SK-N-SH (cell line): Measurements from ENCODE around the gene ARHGEF1. TPM values are rescaled to one million over a fixed set of nuclear protein-coding genes. Genes with fewer than 3 reads are reported as not detected.

Experiments used
- CTCF ChIA-PET: fragments of 300-600, 350-600 bp; formaldehyde crosslinking; extraction: SDS; loops from one replicate; lab custom pipeline; 2021; lab: Yijun Ruan, JAX
- POLR2A ChIA-PET: fragments of 350-600 bp; sonication (Branson Sonifier 250); formaldehyde crosslinking; extraction: SDS; loops from one replicate; lab custom pipeline; 2020; ENCODE audit warnings: antibody characterized with exemption, inconsistent platforms; lab: Yijun Ruan, JAX
- DNase-seq: peaks from one replicate; pipeline ENCODE4 v3.0.0; 2012
- H2AFZ ChIP-seq: fragments of 200-600 bp; sonication (generic); 2 replicates; pipeline ENCODE4 v1.8.1; 2016; ENCODE audit warnings: antibody characterized with exemption, mild to moderate bottlenecking, low read depth
- H3F3A ChIP-seq: fragments of 200-600 bp; sonication (generic); replicated peaks from 2 replicates; pipeline ENCODE3; 2016; ENCODE audit warnings: antibody characterized with exemption, mild to moderate bottlenecking; ENCODE audit not compliant: insufficient read depth
- H3K27ac ChIP-seq, 2 experiments: fragments of 200-500 bp in 1 of 2; fragments of 200-600 bp in 1 of 2; sonication (Bioruptor generic) in 1 of 2; sonication (generic), shearing (Covaris generic) in 1 of 2; 2 replicates each; pipeline versions ENCODE4 v1.5.1 to v1.6.1; 2014 to 2016; ENCODE audit warnings: low read depth in 2 of 2, inconsistent platforms in 1 of 2, low read length in 1 of 2, mild to moderate bottlenecking in 1 of 2, mixed read lengths in 1 of 2
- H3K27me3 ChIP-seq: fragments of 200-600 bp; sonication (generic), shearing (Covaris generic); 2 replicates; pipeline ENCODE4 v1.6.1; 2016; ENCODE audit warnings: mixed run types; ENCODE audit not compliant: insufficient read depth
- H3K36me3 ChIP-seq, 2 experiments: fragments of 200-500 bp in 1 of 2; fragments of 200-600 bp in 1 of 2; sonication (Bioruptor generic) in 1 of 2; sonication (generic) in 1 of 2; replicated peaks in 1 of 2; 2 replicates each; pipeline versions ENCODE3 to v1.5.1; 2014 to 2016; ENCODE audit warnings: low read length in 1 of 2, mild to moderate bottlenecking in 1 of 2; ENCODE audit not compliant: insufficient read depth in 2 of 2, control insufficient read depth in 1 of 2
- H3K4me1 ChIP-seq, 2 experiments: fragments of 200-500 bp in 1 of 2; fragments of 200-600 bp in 1 of 2; sonication (Bioruptor generic) in 1 of 2; sonication (generic), shearing (Covaris generic) in 1 of 2; 2 replicates each; pipeline versions ENCODE4 v1.5.1 to v1.6.1; 2014 to 2016; ENCODE audit warnings: low read depth in 1 of 2, low read length in 1 of 2, mixed run types in 1 of 2; ENCODE audit not compliant: insufficient read depth in 2 of 2, control insufficient read depth in 1 of 2
- H3K4me2 ChIP-seq: fragments of 200-600 bp; sonication (generic), shearing (Covaris generic); 2 replicates; pipeline ENCODE4 v1.6.1; 2017; ENCODE audit warnings: mixed run types
- H3K4me3 ChIP-seq, 2 experiments: fragments of 200-500 bp in 1 of 2; fragments of 200-600 bp in 1 of 2; sonication (Bioruptor generic) in 1 of 2; sonication (generic), shearing (Covaris generic) in 1 of 2; 2 replicates each; pipeline versions ENCODE4 v1.5.1 to v1.8.1; 2014 to 2016; ENCODE audit warnings: low read depth in 2 of 2, inconsistent platforms in 1 of 2, low read length in 1 of 2, mild to moderate bottlenecking in 1 of 2, mixed read lengths in 1 of 2, moderate library complexity in 1 of 2
- H3K79me2 ChIP-seq: fragments of 200-600 bp; sonication (generic); 2 replicates; pipeline ENCODE4 v1.8.1; 2017; ENCODE audit warnings: mild to moderate bottlenecking; ENCODE audit not compliant: insufficient read depth
- H3K9ac ChIP-seq: fragments of 200-600 bp; sonication (generic); 2 replicates; pipeline ENCODE4 v1.6.1; 2017; ENCODE audit warnings: mixed run types
- H3K9me2 ChIP-seq: fragments of 200-600 bp; sonication (generic); 2 replicates; pipeline ENCODE4 v1.6.1; 2017; ENCODE audit warnings: mixed run types
- H3K9me3 ChIP-seq: fragments of 200-600 bp; sonication (generic); 2 replicates; pipeline ENCODE4 v1.6.1; 2017; ENCODE audit warnings: mixed run types, mild to moderate bottlenecking, moderate library complexity
- H4K20me1 ChIP-seq: fragments of 200-600 bp; sonication (generic); 2 replicates; pipeline ENCODE4 v1.6.1; 2017; ENCODE audit warnings: mild to moderate bottlenecking, mixed run types; ENCODE audit not compliant: insufficient read depth
- FOXJ3 ChIP-seq: sonication (generic); formaldehyde crosslinking; IDR thresholded peaks from 2 replicates; pipeline ENCODE4 v1.5.1; 2020; ENCODE audit warnings: mild to moderate bottlenecking, missing genetic modification reagents
- FOXM1 ChIP-seq: IDR thresholded peaks from 2 replicates; pipeline ENCODE4 v1.4.0; 2012; ENCODE audit warnings: low read depth, mild to moderate bottlenecking
- GABPA ChIP-seq: IDR thresholded peaks from 2 replicates; pipeline ENCODE4 v1.4.0; 2012; ENCODE audit warnings: low read depth, mild to moderate bottlenecking
- MXI1 ChIP-seq: IDR thresholded peaks from 2 replicates; pipeline ENCODE4 v1.6.1; 2012; ENCODE audit warnings: mild to moderate bottlenecking, low read depth, low read length, improper control_type of control experiment
- NFIC ChIP-seq: IDR thresholded peaks from 2 replicates; pipeline ENCODE4 v1.4.0; 2012; ENCODE audit warnings: borderline replicate concordance
- POLR2AphosphoS5 ChIP-seq: IDR thresholded peaks from 2 replicates; pipeline ENCODE4 v1.6.1; 2012; ENCODE audit warnings: low read depth, low read length
- RFX5 ChIP-seq: IDR thresholded peaks from 2 replicates; pipeline ENCODE4 v1.6.1; 2012; ENCODE audit warnings: mild to moderate bottlenecking, improper control_type of control experiment, low read length
- RXRA ChIP-seq: IDR thresholded peaks from 2 replicates; pipeline ENCODE4 v1.4.0; 2012; ENCODE audit warnings: low read depth, mild to moderate bottlenecking, borderline replicate concordance
- SIN3A ChIP-seq: IDR thresholded peaks from 2 replicates; pipeline ENCODE4 v1.6.1; 2012; ENCODE audit warnings: low read depth, mild to moderate bottlenecking, low read length, moderate library complexity, borderline replicate concordance
- SMC3 ChIP-seq: IDR thresholded peaks from 2 replicates; pipeline ENCODE4 v1.6.1; 2012; ENCODE audit warnings: low read depth, low read length, improper control_type of control experiment
- YY1 ChIP-seq: IDR thresholded peaks from 2 replicates; pipeline ENCODE4 v1.4.0; 2012; ENCODE audit warnings: low read depth, mild to moderate bottlenecking
- WGBS: methylation state at CpG from one replicate; pipeline ENCODE4 v1.1.6; 2017; ENCODE audit warnings: low lambda C conversion rate; 5-methylcytosine and 5-hydroxymethylcytosine counted together
- polyA plus RNA-seq, 3 experiments: library from polyadenylated mRNA; depleted of rRNA; stranded (reverse); fragments of >200 nt; gene quantifications; 2 replicates each; pipeline ENCODE4 v1.2.3, GENCODE V29; 2012
- TF ChIP-seq, protein P1 (sequence below): IDR thresholded peaks from 2 replicates; pipeline ENCODE4 v1.6.1; 2012; ENCODE audit warnings: mild to moderate bottlenecking, low read depth, low read length, moderate library complexity
- TF ChIP-seq, protein P2 (sequence below): fragments of 200-600 bp; sonication (generic); IDR thresholded peaks from 2 replicates; pipeline ENCODE4 v1.6.1; 2017; ENCODE audit warnings: antibody characterized with exemption, mild to moderate bottlenecking, moderate library complexity
- TF ChIP-seq, protein P3 (sequence below): fragments of 150-350 bp; IDR thresholded peaks from 2 replicates; pipeline ENCODE4 v1.6.1; 2016; ENCODE audit warnings: mild to moderate bottlenecking, low read depth, low read length
- TF ChIP-seq, protein P4 (sequence below): IDR thresholded peaks from 2 replicates; pipeline ENCODE4 v1.4.0; 2012; ENCODE audit warnings: low read depth, borderline replicate concordance
- TF ChIP-seq, protein P5 (sequence below): IDR thresholded peaks from 2 replicates; pipeline ENCODE4 v1.4.0; 2012; ENCODE audit warnings: low read depth, borderline replicate concordance
- TF ChIP-seq, protein P6 (sequence below): IDR thresholded peaks from 2 replicates; pipeline ENCODE4; 2012

ARHGEF1 gene
- polyA plus RNA-seq, 1 of the 3 experiments (the other 2 are of a cell fraction): 102 TPM

DNA sequence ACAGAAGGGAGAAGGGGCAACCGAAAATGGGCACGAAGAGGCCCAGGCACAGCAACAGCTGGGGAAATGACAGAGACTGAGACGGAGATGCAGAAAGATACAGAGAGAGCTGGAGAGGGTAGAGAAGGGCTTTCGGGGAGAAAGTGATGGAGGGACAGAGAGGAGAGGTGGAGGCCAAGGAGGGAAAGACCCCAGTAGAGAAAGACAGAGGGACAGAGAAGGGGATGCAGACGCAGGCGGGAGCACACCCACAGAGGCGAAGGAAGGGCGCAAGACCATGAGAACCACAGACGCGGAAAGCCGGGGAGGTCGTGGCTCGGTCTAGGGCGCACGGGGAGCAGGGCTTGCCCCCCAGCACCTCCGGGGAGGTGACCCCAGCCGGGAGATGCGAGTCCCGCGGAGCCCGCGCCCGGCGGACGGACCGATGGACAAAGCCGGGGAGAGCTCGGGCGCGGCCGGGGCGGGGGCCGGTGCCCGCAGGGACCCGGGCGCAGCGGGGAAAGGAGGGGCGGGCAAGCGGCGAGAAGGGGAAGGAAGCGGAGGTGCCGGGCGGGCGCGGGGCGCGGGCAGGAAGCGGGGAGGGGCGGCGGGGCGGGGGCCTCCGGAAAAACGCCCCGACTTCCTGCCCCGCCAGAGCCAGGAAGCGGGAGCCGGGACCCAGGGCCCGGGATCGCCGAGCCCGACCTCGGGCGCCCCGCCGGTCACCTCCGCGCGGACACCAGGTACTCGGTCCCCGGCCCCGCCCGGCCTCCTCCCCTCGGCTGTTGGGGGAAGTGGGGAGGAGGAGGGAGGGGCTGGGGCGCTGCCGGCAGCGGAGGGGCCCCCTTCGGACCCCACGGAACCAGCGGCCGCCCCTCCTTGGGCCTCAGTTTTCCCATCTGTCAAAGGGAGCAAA, at the start of gene ARHGEF1 (continued):
- no peak for TF ChIP-seq RFX5
- no peak for TF ChIP-seq SMC3

DNA sequence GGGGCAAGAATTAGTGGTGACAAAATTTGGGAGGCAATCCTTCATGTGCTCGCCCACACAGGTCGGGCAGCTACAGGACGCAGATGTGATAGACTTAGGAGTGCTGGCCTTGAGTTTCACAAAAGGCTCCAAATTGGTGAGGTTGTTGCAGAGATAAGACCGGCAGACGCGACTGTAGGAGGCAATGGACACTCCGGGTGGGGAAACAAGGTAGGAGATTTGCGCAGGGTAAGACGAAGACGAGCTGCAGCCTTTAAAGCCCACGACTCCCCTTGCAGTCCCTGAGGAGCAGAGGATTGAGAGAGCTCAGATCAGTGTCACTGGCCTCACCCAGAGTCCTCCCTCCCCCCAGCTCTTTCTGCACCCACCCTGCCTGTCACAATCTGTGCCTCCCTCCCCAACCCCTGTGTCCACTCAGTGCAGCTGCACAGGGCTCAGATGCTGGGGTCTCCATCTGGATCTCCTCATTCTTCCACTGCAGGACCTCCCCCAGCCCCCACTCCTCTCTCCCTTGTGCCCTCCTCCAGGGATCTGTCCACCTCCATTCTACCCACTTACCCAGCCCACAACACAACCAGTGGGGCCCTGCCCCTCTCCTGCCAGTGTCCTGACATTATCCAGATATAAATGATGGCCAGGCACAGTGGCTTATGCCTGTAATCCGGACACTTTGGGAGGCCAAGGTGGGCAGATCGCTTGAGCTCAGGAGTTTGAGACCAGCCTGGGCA, 44.8 kb upstream of the ARHGEF1 start:
- no peak overlapping the region for H3K4me2 ChIP-seq
- no peaks in the 10 kb centered on the region for H3K79me2 ChIP-seq
- H3K27me3 ChIP-seq: peaks cover 41% of the 10 kb centered on the region
- H3K9me3 ChIP-seq: no peaks in the 10 kb centered on the region
- no peaks in the 10 kb centered on the region for H4K20me1 ChIP-seq
- no peaks in the 10 kb centered on the region for H3K4me1 ChIP-seq
- H3F3A ChIP-seq: no peaks in the 10 kb centered on the region
- no peak overlapping the region for H2AFZ ChIP-seq
- no peak overlapping the region for H3K27ac ChIP-seq
- WGBS: 9% methylated on average over 13 of the region's 13 CpGs
- no peaks in the 10 kb centered on the region for H3K9me2 ChIP-seq
- CTCF ChIA-PET: interaction anchor here (0.9 to 4.8 kb wide), 4 partner anchors 13 to 45 kb away, joined by 6 to 48 read pairs (median 21); partner anchors contain the start of gene RPS19
- POLR2A ChIA-PET: no interaction called here
- TF ChIP-seq, protein P1, sequence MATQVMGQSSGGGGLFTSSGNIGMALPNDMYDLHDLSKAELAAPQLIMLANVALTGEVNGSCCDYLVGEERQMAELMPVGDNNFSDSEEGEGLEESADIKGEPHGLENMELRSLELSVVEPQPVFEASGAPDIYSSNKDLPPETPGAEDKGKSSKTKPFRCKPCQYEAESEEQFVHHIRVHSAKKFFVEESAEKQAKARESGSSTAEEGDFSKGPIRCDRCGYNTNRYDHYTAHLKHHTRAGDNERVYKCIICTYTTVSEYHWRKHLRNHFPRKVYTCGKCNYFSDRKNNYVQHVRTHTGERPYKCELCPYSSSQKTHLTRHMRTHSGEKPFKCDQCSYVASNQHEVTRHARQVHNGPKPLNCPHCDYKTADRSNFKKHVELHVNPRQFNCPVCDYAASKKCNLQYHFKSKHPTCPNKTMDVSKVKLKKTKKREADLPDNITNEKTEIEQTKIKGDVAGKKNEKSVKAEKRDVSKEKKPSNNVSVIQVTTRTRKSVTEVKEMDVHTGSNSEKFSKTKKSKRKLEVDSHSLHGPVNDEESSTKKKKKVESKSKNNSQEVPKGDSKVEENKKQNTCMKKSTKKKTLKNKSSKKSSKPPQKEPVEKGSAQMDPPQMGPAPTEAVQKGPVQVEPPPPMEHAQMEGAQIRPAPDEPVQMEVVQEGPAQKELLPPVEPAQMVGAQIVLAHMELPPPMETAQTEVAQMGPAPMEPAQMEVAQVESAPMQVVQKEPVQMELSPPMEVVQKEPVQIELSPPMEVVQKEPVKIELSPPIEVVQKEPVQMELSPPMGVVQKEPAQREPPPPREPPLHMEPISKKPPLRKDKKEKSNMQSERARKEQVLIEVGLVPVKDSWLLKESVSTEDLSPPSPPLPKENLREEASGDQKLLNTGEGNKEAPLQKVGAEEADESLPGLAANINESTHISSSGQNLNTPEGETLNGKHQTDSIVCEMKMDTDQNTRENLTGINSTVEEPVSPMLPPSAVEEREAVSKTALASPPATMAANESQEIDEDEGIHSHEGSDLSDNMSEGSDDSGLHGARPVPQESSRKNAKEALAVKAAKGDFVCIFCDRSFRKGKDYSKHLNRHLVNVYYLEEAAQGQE: no peak
- TF ChIP-seq NFIC: no peak
- TF ChIP-seq YY1: no peak
- TF ChIP-seq POLR2AphosphoS5: no peak
- TF ChIP-seq RXRA: no peak
- TF ChIP-seq, protein P2, sequence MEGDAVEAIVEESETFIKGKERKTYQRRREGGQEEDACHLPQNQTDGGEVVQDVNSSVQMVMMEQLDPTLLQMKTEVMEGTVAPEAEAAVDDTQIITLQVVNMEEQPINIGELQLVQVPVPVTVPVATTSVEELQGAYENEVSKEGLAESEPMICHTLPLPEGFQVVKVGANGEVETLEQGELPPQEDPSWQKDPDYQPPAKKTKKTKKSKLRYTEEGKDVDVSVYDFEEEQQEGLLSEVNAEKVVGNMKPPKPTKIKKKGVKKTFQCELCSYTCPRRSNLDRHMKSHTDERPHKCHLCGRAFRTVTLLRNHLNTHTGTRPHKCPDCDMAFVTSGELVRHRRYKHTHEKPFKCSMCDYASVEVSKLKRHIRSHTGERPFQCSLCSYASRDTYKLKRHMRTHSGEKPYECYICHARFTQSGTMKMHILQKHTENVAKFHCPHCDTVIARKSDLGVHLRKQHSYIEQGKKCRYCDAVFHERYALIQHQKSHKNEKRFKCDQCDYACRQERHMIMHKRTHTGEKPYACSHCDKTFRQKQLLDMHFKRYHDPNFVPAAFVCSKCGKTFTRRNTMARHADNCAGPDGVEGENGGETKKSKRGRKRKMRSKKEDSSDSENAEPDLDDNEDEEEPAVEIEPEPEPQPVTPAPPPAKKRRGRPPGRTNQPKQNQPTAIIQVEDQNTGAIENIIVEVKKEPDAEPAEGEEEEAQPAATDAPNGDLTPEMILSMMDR: no peak
- TF ChIP-seq MXI1: no peak
- no peak for TF ChIP-seq SIN3A
- TF ChIP-seq, protein P3, sequence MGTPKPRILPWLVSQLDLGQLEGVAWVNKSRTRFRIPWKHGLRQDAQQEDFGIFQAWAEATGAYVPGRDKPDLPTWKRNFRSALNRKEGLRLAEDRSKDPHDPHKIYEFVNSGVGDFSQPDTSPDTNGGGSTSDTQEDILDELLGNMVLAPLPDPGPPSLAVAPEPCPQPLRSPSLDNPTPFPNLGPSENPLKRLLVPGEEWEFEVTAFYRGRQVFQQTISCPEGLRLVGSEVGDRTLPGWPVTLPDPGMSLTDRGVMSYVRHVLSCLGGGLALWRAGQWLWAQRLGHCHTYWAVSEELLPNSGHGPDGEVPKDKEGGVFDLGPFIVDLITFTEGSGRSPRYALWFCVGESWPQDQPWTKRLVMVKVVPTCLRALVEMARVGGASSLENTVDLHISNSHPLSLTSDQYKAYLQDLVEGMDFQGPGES: no peak
- TF ChIP-seq, protein P4, sequence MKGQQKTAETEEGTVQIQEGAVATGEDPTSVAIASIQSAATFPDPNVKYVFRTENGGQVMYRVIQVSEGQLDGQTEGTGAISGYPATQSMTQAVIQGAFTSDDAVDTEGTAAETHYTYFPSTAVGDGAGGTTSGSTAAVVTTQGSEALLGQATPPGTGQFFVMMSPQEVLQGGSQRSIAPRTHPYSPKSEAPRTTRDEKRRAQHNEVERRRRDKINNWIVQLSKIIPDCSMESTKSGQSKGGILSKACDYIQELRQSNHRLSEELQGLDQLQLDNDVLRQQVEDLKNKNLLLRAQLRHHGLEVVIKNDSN: no peak
- no peak for TF ChIP-seq FOXM1
- no peak for TF ChIP-seq FOXJ3 (CRISPR knock-in tag)
- TF ChIP-seq, protein P5, sequence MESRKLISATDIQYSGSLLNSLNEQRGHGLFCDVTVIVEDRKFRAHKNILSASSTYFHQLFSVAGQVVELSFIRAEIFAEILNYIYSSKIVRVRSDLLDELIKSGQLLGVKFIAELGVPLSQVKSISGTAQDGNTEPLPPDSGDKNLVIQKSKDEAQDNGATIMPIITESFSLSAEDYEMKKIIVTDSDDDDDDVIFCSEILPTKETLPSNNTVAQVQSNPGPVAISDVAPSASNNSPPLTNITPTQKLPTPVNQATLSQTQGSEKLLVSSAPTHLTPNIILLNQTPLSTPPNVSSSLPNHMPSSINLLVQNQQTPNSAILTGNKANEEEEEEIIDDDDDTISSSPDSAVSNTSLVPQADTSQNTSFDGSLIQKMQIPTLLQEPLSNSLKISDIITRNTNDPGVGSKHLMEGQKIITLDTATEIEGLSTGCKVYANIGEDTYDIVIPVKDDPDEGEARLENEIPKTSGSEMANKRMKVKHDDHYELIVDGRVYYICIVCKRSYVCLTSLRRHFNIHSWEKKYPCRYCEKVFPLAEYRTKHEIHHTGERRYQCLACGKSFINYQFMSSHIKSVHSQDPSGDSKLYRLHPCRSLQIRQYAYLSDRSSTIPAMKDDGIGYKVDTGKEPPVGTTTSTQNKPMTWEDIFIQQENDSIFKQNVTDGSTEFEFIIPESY: no peak
- TF ChIP-seq, protein P6, sequence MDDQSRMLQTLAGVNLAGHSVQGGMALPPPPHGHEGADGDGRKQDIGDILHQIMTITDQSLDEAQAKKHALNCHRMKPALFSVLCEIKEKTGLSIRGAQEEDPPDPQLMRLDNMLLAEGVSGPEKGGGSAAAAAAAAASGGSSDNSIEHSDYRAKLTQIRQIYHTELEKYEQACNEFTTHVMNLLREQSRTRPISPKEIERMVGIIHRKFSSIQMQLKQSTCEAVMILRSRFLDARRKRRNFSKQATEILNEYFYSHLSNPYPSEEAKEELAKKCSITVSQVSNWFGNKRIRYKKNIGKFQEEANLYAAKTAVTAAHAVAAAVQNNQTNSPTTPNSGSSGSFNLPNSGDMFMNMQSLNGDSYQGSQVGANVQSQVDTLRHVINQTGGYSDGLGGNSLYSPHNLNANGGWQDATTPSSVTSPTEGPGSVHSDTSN: no peak
- TF ChIP-seq GABPA: no peak
- no peak overlapping the region for H3K9ac ChIP-seq
- no peak overlapping the region for H3K4me3 ChIP-seq
- no peaks in the 10 kb centered on the region for H3K36me3 ChIP-seq
- no peak for DNase-seq
